CD14-positive monocyte (primary cell): ENCODE measurements around the gene SNX30. TPM values are rescaled to one million over a fixed set of nuclear protein-coding genes. Genes with fewer than 3 reads are reported as not detected.
A peak's percentile ranks its signal among the peaks of the same experiment; 100 is the strongest.

Experiments used
- DNase-seq, 3 donors: peaks; one replicate each; pipeline ENCODE4 v3.0.0-alpha.2; 2011 to 2022
- H2AFZ ChIP-seq: 2 replicates; pipeline ENCODE4 v1.6.0; 2012; ENCODE audit warnings: mild to moderate bottlenecking, low read depth, low read length, inconsistent platforms; ENCODE audit not compliant: insufficient read depth, poor library complexity, severe bottlenecking
- H3K27ac ChIP-seq, 2 donors: 1 replicate in 1 of 2; 2 replicates in 1 of 2; pipeline ENCODE4 v1.5.1; 2012 to 2013; ENCODE audit warnings: low read length in 2 of 2, control low read depth in 1 of 2, inconsistent platforms in 1 of 2, low read depth in 1 of 2, mild to moderate bottlenecking in 1 of 2
- H3K27me3 ChIP-seq, 2 donors: one replicate each; pipeline versions ENCODE4 v1.6.0 to v1.6.1; 2011 to 2013; ENCODE audit warnings: low read length in 2 of 2; ENCODE audit not compliant: control insufficient read depth in 2 of 2, insufficient read depth in 2 of 2
- H3K36me3 ChIP-seq, 2 donors: replicated peaks in 1 of 2; 1 replicate in 1 of 2; 2 replicates in 1 of 2; pipeline versions ENCODE4 v1.5.1 to v1.6.1; 2012 to 2013; ENCODE audit warnings: low read length in 2 of 2, control low read depth in 1 of 2, inconsistent platforms in 1 of 2, mild to moderate bottlenecking in 1 of 2; ENCODE audit not compliant: insufficient read depth in 2 of 2, control insufficient read depth in 1 of 2
- H3K4me1 ChIP-seq, 2 donors: 1 replicate in 1 of 2; 2 replicates in 1 of 2; pipeline versions ENCODE4 v1.5.1 to v1.6.1; 2012 to 2013; ENCODE audit warnings: low read length in 2 of 2, control low read depth in 1 of 2, inconsistent platforms in 1 of 2, mild to moderate bottlenecking in 1 of 2, moderate library complexity in 1 of 2; ENCODE audit not compliant: insufficient read depth in 2 of 2, control insufficient read depth in 1 of 2
- H3K4me2 ChIP-seq: replicated peaks from 2 replicates; pipeline ENCODE3; 2012; ENCODE audit warnings: low read length, moderate library complexity, mild to moderate bottlenecking; ENCODE audit not compliant: poor library complexity, severe bottlenecking; ENCODE audit errors: extremely low read depth
- H3K4me3 ChIP-seq, 3 experiments: fragments of 200-600 bp in 1 of 3; sonication (generic) in 1 of 3; replicated peaks in 1 of 3; 1 replicate in 2 of 3; 2 replicates in 1 of 3; pipeline ENCODE4 v1.5.1; 2011 to 2013; ENCODE audit warnings: low read length in 3 of 3, mild to moderate bottlenecking in 3 of 3, control low read depth in 2 of 3, low read depth in 2 of 3, inconsistent platforms in 1 of 3, moderate library complexity in 1 of 3
- H3K79me2 ChIP-seq: 2 replicates; pipeline ENCODE4 v1.6.0; 2012; ENCODE audit warnings: mild to moderate bottlenecking, control low read depth, inconsistent platforms, low read length, moderate library complexity; ENCODE audit not compliant: insufficient read depth
- H3K9ac ChIP-seq: 2 replicates; pipeline ENCODE4 v1.6.0; 2017; ENCODE audit warnings: low read length, mild to moderate bottlenecking; ENCODE audit not compliant: insufficient read depth, poor library complexity, severe bottlenecking
- H3K9me3 ChIP-seq, 2 donors: replicated peaks in 1 of 2; 1 replicate in 1 of 2; 2 replicates in 1 of 2; pipeline versions ENCODE4 v1.5.1 to v1.6.1; 2012 to 2013; ENCODE audit warnings: low read length in 2 of 2, control low read depth in 1 of 2; ENCODE audit not compliant: control insufficient read depth in 1 of 2, insufficient read depth in 1 of 2
- H4K20me1 ChIP-seq: 2 replicates; pipeline ENCODE4 v1.6.0; 2012; ENCODE audit warnings: mild to moderate bottlenecking, low read length, control low read depth, moderate library complexity; ENCODE audit not compliant: insufficient read depth
- H3K27ac Mint-ChIP-seq, 7 donors: one replicate each; pipeline ENCODE4 v1.8.0; 2020; ENCODE audit warnings: mild to moderate bottlenecking in 7 of 7, mixed read lengths in 7 of 7, moderate library complexity in 6 of 7, inconsistent platforms in 2 of 7
- H3K27me3 Mint-ChIP-seq, 3 donors: one replicate each; pipeline ENCODE4 v1.8.0; 2021 to 2022; ENCODE audit warnings: low read depth in 3 of 3, mild to moderate bottlenecking in 3 of 3, mixed read lengths in 3 of 3, moderate library complexity in 3 of 3, inconsistent platforms in 1 of 3
- H3K36me3 Mint-ChIP-seq, 2 donors: one replicate each; pipeline ENCODE4 v1.8.0; 2020; ENCODE audit warnings: mixed read lengths in 2 of 2, inconsistent platforms in 1 of 2, mild to moderate bottlenecking in 1 of 2
- H3K4me1 Mint-ChIP-seq: one replicate; pipeline ENCODE4 v1.8.0; 2020; ENCODE audit warnings: mild to moderate bottlenecking, mixed read lengths
- H3K4me3 Mint-ChIP-seq, 2 donors: one replicate each; pipeline ENCODE4 v1.8.0; 2020; ENCODE audit warnings: mild to moderate bottlenecking in 2 of 2, mixed read lengths in 2 of 2, moderate library complexity in 1 of 2
- H3K9me3 Mint-ChIP-seq, 7 donors: one replicate each; pipeline ENCODE4 v1.8.0; 2020 to 2022; ENCODE audit warnings: mixed read lengths in 7 of 7, mild to moderate bottlenecking in 6 of 7, moderate library complexity in 6 of 7, inconsistent platforms in 2 of 7
- WGBS: methylation state at CpG from one replicate; pipeline ENCODE4 v1.1.5; 2013; ENCODE audit warnings: missing lambda C conversion rate; ENCODE audit not compliant: insufficient coverage; 5-methylcytosine and 5-hydroxymethylcytosine counted together
- intact Hi-C, 2 donors: fragments of 100-400 bp; cut with micrococcal nuclease; formaldehyde crosslinking; loops; one replicate each; pipeline versions ENCODE4 v1.15.0 to v1.15.1; 2023
- polyA plus RNA-seq, 3 donors: library from polyadenylated mRNA; depleted of rRNA in 1 of 3; unstranded in 2 of 3; stranded (reverse) in 1 of 3; fragments of 300-500 nt in 2 of 3; fragments of >200 nt in 1 of 3; fragmentation: Illumina TruSeq in 2 of 3; gene quantifications; 1 replicate in 2 of 3; 2 replicates in 1 of 3; pipeline ENCODE4 v1.2.3, GENCODE V29; 2012 to 2021
- TF ChIP-seq, protein P1 (sequence below): fragments of 200-600 bp; IDR thresholded peaks from one replicate; pipeline ENCODE4 v1.8.0; 2022; ENCODE audit warnings: antibody characterized with exemption, mild to moderate bottlenecking

The SNX30 gene
- polyA plus RNA-seq, 3 donors: 10.3 to 31.3 (median 10.4) TPM

DNA sequence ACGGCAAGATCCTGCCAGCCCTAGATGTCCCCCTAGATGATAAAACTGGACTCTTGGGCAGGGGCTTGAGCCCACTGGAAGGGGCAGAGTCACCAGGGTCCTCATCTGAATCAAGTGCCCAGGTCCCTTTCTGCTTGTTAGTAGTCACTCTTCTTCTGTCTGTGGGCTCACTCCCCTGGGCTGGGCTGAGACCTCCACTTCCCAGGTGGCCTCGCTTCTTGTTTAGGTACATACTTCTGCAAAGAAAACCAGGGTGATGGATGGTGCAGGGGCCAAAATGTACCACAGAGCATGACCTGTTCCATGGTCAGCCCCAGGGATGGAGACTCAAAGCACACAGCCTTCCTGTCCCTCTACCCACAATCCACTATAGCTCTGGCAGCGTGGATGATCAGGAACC, 141.0 kb downstream of the SNX30 start:
- intact Hi-C loops: loop anchor here in 1 of 2 donors (10.0 kb wide), 1 partner anchor 177 kb away; the partner anchor contains the start of gene INIP
- H3K4me3 ChIP-seq: peak overlapping the region; percentile 74 to 92 (median 81)

DNA sequence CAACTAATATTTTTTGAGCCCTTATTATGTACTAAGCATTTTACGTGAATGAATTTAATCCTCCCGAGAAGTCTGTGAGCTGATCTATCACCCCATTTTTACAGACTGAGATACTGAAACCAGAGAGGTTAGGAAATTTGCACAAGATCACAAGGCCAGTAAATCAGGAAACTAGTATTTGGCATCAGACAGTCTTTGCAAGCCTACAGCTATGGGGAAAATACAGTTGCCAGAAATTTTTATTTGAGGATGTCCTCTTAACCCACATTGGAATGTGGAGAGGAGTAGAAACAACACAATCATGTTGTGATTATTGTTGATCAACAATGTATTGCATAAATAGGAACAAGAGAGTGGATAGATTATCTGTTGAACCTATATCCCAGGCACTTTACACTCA, 142.4 kb downstream of the SNX30 start:
- peak in 2 of 3 donors; percentile 19 to 32 for DNase-seq
- WGBS: no CpG with 5 or more reads among the region's 2 CpGs
- TF ChIP-seq, protein P1, sequence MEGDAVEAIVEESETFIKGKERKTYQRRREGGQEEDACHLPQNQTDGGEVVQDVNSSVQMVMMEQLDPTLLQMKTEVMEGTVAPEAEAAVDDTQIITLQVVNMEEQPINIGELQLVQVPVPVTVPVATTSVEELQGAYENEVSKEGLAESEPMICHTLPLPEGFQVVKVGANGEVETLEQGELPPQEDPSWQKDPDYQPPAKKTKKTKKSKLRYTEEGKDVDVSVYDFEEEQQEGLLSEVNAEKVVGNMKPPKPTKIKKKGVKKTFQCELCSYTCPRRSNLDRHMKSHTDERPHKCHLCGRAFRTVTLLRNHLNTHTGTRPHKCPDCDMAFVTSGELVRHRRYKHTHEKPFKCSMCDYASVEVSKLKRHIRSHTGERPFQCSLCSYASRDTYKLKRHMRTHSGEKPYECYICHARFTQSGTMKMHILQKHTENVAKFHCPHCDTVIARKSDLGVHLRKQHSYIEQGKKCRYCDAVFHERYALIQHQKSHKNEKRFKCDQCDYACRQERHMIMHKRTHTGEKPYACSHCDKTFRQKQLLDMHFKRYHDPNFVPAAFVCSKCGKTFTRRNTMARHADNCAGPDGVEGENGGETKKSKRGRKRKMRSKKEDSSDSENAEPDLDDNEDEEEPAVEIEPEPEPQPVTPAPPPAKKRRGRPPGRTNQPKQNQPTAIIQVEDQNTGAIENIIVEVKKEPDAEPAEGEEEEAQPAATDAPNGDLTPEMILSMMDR: no peak
- peaks cover 17 to 20% of the 10 kb centered on the region in 2 donors for H3K36me3 Mint-ChIP-seq
- peak overlapping the region in 1 of 3 experiments; percentile 92 for H3K4me3 ChIP-seq
- peaks cover 15% of the 10 kb centered on the region for H4K20me1 ChIP-seq
- no peaks in the 10 kb centered on the region for H3K9me3 ChIP-seq
- H3K4me1 ChIP-seq: peaks cover 93 to 100% of the 10 kb centered on the region in 2 donors
- H3K9ac ChIP-seq: no peak overlapping the region
- peaks cover 0 to 8% (median 6%) of the 10 kb centered on the region in 3 donors for H3K27me3 Mint-ChIP-seq
- peaks cover 37% of the 10 kb centered on the region for H3K79me2 ChIP-seq
- H3K27me3 ChIP-seq: no peaks in the 10 kb centered on the region
- H3K27ac Mint-ChIP-seq: peak overlapping the region; percentile 97 to 100 (median 100)
- H3K4me2 ChIP-seq: peak overlapping the region; percentile 88
- H2AFZ ChIP-seq: no peak overlapping the region
- intact Hi-C loops: loop anchor here in 1 of 2 donors (10.0 kb wide), 1 partner anchor 178 kb away; the partner anchor contains the start of gene INIP
- peak overlapping the region in 1 of 2 donors; percentile 66 for H3K4me3 Mint-ChIP-seq
- H3K36me3 ChIP-seq: no peaks in the 10 kb centered on the region
- H3K9me3 Mint-ChIP-seq: peaks cover 0 to 7% (median 0%) of the 10 kb centered on the region in 7 donors
- peaks cover 91% of the 10 kb centered on the region for H3K4me1 Mint-ChIP-seq
- peak overlapping the region; percentile 50 to 96 for H3K27ac ChIP-seq

More for the DNA sequence above, 141.0 kb downstream of the SNX30 start:
- TF ChIP-seq, protein P1: no peak
- peaks cover 28 to 35% of the 10 kb centered on the region in 2 donors for H3K36me3 Mint-ChIP-seq
- peak overlapping the region; percentile 78 for H2AFZ ChIP-seq
- peak overlapping the region in 5 of 7 donors; percentile 79 to 100 (median 89) for H3K27ac Mint-ChIP-seq
- H3K9ac ChIP-seq: peak overlapping the region; percentile 80
- peaks cover 0 to 7% (median 0%) of the 10 kb centered on the region in 7 donors for H3K9me3 Mint-ChIP-seq
- peak overlapping the region; percentile 94 to 98 for H3K4me3 Mint-ChIP-seq
- H3K79me2 ChIP-seq: peaks cover 37% of the 10 kb centered on the region
- peak overlapping the region; percentile 57 to 96 for H3K27ac ChIP-seq
- no peaks in the 10 kb centered on the region for H3K27me3 ChIP-seq
- peaks cover 5 to 8% of the 10 kb centered on the region in 2 donors for H3K36me3 ChIP-seq
- H4K20me1 ChIP-seq: peaks cover 28% of the 10 kb centered on the region
- peak overlapping the region; percentile 88 for H3K4me2 ChIP-seq
- 94% methylated on average over 2 of the region's 3 CpGs for WGBS
- H3K9me3 ChIP-seq: no peaks in the 10 kb centered on the region
- H3K27me3 Mint-ChIP-seq: peaks cover 1 to 9% (median 6%) of the 10 kb centered on the region in 3 donors
- peaks cover 95 to 100% of the 10 kb centered on the region in 2 donors for H3K4me1 ChIP-seq
- no peak for DNase-seq
- H3K4me1 Mint-ChIP-seq: peaks cover 90% of the 10 kb centered on the region
